ENCODE measurements around the gene EPG5. TPM values are rescaled to one million over a fixed set of nuclear protein-coding genes. Genes with fewer than 3 reads are reported as not detected.
A peak's percentile ranks its signal among the peaks of the same experiment; 100 is the strongest.

Gene EPG5
- total and polyA plus RNA-seq, 12 donors = 6.5 to 26.3 (median 20.4) TPM

DNA sequence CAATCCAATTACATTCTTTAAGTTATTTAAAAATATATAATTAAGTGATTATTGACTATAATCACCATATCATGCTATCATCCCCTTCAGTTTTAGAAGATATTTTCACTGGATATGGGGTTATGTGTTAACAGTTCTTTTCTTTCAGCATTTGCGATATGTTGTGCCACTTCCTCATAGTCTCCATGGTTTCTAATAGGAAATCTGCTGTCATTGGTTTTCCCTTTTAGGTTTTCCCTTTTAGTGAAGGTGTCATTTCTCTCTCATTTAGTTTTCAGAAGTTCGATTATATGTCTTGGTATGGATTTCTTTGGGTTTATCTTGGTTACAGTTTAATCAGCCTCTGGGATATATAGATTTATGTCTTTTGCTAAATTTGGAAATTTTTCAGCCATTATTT lies 34.8 kb upstream of the EPG5 start:
- TF ChIP-seq, protein P1, sequence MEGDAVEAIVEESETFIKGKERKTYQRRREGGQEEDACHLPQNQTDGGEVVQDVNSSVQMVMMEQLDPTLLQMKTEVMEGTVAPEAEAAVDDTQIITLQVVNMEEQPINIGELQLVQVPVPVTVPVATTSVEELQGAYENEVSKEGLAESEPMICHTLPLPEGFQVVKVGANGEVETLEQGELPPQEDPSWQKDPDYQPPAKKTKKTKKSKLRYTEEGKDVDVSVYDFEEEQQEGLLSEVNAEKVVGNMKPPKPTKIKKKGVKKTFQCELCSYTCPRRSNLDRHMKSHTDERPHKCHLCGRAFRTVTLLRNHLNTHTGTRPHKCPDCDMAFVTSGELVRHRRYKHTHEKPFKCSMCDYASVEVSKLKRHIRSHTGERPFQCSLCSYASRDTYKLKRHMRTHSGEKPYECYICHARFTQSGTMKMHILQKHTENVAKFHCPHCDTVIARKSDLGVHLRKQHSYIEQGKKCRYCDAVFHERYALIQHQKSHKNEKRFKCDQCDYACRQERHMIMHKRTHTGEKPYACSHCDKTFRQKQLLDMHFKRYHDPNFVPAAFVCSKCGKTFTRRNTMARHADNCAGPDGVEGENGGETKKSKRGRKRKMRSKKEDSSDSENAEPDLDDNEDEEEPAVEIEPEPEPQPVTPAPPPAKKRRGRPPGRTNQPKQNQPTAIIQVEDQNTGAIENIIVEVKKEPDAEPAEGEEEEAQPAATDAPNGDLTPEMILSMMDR (IDR thresholded peaks at IDR 0.05) = no peak
- WGBS, 2 donors = 92 to 94% methylated on average over 2 of the region's 2 CpGs
- Histone ChIP-seq H3K27me3 (no peaks in the 10 kb centered on the region), H3K9me3 (peaks cover 0 to 15% (median 0%) of the 10 kb centered on the region in 11 donors), H3K4me3 (no peak overlapping the region), H3K27ac (no peak overlapping the region), H3K4me1 (peaks cover 0 to 21% (median 0%) of the 10 kb centered on the region in 9 donors), H3K36me3 (no peaks in the 10 kb centered on the region)
- DNase-seq = no peak
- intact Hi-C loops (cut with DNase I) = no loop called here
- ATAC-seq = no peak

DNA sequence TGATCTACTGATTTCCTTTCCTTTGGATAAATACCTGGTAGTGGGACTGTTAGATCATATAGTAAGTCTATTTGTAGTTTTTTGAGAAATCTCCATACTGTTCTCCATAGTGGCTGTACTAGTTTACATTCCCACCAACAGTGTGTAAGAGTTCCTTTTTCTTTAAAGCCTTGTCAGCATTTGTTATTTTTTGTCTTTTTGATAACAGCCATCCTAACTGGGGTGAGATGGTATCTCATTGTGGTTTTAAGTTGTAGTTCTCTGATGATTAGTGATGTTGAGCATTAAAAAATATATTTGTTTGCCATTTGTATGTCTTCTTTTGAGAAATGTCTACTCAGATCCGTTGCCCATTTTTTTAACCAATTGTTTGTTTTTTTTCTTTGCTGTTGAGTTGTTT lies 33.9 kb upstream of the EPG5 start:
- Histone ChIP-seq H3K27me3 (no peaks in the 10 kb centered on the region), H3K27ac (no peak overlapping the region), H3K9me3 (peaks cover 0 to 15% (median 0%) of the 10 kb centered on the region in 11 donors), H3K36me3 (no peaks in the 10 kb centered on the region), H3K4me1 (peaks cover 0 to 21% (median 0%) of the 10 kb centered on the region in 9 donors), H3K4me3 (no peak overlapping the region)
- ATAC-seq (no peak), DNase-seq (no peak)
- TF ChIP-seq, protein P1 (IDR thresholded peaks at IDR 0.05) = no peak
- 77 to 83% methylated on average over 1 of the region's 1 CpG for WGBS, 2 donors
- intact Hi-C loops (cut with DNase I) = no loop called here

DNA sequence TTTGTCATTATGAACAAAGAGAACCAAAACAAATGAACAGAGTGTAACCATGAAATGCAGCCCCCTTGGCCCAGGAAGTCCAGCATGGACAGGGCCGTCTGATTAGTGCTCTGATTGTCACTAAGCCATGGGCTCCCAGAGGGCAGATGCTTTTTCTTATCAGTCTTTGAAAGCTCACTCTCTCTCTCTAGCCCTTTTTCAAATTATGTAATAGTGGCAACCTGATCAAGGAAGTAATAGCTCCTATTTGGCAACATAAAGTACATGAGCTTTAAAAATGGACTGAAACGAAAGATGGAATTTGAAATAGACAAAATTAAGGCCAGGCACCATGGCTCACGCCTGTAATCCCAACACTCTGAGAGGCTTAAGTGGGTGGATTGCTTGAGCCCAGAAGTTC lies 32.4 kb upstream of the EPG5 start:
- H3K4me3 ChIP-seq = no peak overlapping the region
- no peaks in the 10 kb centered on the region for H3K27me3 ChIP-seq
- TF ChIP-seq, protein P1 (IDR thresholded peaks at IDR 0.05) = no peak
- H3K4me1 ChIP-seq = peaks cover 0 to 21% (median 0%) of the 10 kb centered on the region in 9 donors
- intact Hi-C loops (cut with DNase I) = no loop called here
- WGBS, 2 donors = 81 to 85% methylated on average over 3 of the region's 3 CpGs
- H3K9me3 ChIP-seq = peaks cover 0 to 15% (median 0%) of the 10 kb centered on the region in 11 donors
- ATAC-seq (no peak), DNase-seq (no peak)
- H3K36me3 ChIP-seq = no peaks in the 10 kb centered on the region
- H3K27ac ChIP-seq = no peak overlapping the region

DNA sequence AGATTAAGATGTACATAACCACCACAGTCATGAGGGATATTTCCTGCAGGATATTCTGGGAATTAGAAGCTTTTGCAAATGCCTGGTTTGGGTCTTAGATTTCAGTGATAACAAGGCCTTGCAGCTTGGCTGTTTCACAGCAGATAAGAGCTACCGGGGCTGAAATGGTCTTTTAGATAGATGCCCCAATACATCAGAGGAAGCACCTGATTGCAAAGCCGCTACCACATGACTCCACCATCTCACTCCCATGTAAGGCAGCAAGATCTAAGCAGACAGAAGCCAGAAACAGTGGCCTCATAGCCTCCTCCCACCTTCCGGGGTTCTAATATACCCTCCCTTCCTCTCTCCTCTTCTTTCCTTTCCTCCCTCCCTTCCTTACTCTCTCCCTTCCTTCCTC lies 31.1 kb upstream of the EPG5 start:
- ATAC-seq (no peak), DNase-seq (no peak)
- Histone ChIP-seq H3K36me3 (no peaks in the 10 kb centered on the region), H3K4me1 (peaks cover 0 to 21% (median 0%) of the 10 kb centered on the region in 9 donors), H3K9me3 (peaks cover 0 to 15% (median 0%) of the 10 kb centered on the region in 11 donors), H3K27ac (peak overlapping the region in 1 of 10 donors; percentile 48), H3K4me3 (no peak overlapping the region), H3K27me3 (no peaks in the 10 kb centered on the region)
- TF ChIP-seq, protein P1 (IDR thresholded peaks at IDR 0.05) = no peak
- intact Hi-C loops (cut with DNase I) = no loop called here
- WGBS, 2 donors = 62 to 74% methylated on average over 3 of the region's 3 CpGs

Measured in heart right ventricle (tissue), 16 donors.